PC-3 (cell line): Measurements from ENCODE around the gene PID1. TPM values are rescaled to one million over a fixed set of nuclear protein-coding genes. Genes with fewer than 3 reads are reported as not detected.
A peak's percentile ranks its signal among the peaks of the same experiment; 100 is the strongest.

Experiments used
- ATAC-seq: fragments of 200-7000 bp; cut with Tn5 transposase; 2 replicates; pipeline ENCODE4 v1.9.1; 2020; ENCODE audit warnings: mild to moderate bottlenecking, moderate library complexity
- BruUV-seq: library from RNA; stranded (reverse); fragments of 400-500 nt; replicated peaks from 2 replicates; lab custom pipeline; 2021; lab: Mats Ljungman, UMichigan
- CTCF ChIA-PET: fragments of 300-600 bp; sonication (Branson Sonifier 250); formaldehyde crosslinking; loops from one replicate; lab custom pipeline; 2022; ENCODE audit warnings: antibody characterized with exemption; lab: Charles Lee
- POLR2A ChIA-PET: fragments of 300-600 bp; sonication (Branson Sonifier 250); formaldehyde crosslinking; loops from one replicate; lab custom pipeline; 2022; ENCODE audit warnings: antibody characterized with exemption; ENCODE audit not compliant: unreplicated experiment; lab: Charles Lee
- DNase-seq: peaks from one replicate; pipeline ENCODE4 v3.0.0-alpha.2; 2015
- H2AFZ ChIP-seq: fragments of 300-600 bp; sonication (generic); 2 replicates; pipeline ENCODE4 v1.6.0; 2016; ENCODE audit warnings: antibody characterized with exemption, low read length
- H3F3A ChIP-seq: fragments of 300-600 bp; sonication (generic); one replicate; pipeline ENCODE4 v1.6.0; 2017; ENCODE audit warnings: antibody characterized with exemption, low read length, control low read depth, mild to moderate bottlenecking; ENCODE audit not compliant: unreplicated experiment
- H3K27ac ChIP-seq: fragments of 300-600 bp; sonication (generic); 2 replicates; pipeline ENCODE4 v1.5.1; 2016; ENCODE audit warnings: mild to moderate bottlenecking, low read length
- H3K27me3 ChIP-seq: fragments of 300-600 bp; sonication (generic); 2 replicates; pipeline ENCODE4 v1.6.1; 2016; ENCODE audit warnings: low read length, mixed read lengths
- H3K36me3 ChIP-seq: fragments of 300-600 bp; sonication (generic); 2 replicates; pipeline ENCODE4 v1.6.1; 2016; ENCODE audit warnings: low read depth, mixed run types, low read length, mixed read lengths
- H3K4me1 ChIP-seq: fragments of 300-600 bp; sonication (generic); 2 replicates; pipeline ENCODE4 v1.5.1; 2016; ENCODE audit warnings: low read length; ENCODE audit not compliant: insufficient read depth
- H3K4me2 ChIP-seq: fragments of 300-600 bp; sonication (generic); 2 replicates; pipeline ENCODE4 v1.6.0; 2016; ENCODE audit warnings: low read length
- H3K4me3 ChIP-seq: fragments of 300-600 bp; sonication (generic); 2 replicates; pipeline ENCODE4 v1.5.1; 2016; ENCODE audit warnings: mild to moderate bottlenecking, low read length, mixed read lengths
- H3K79me2 ChIP-seq: fragments of 300-600 bp; sonication (generic); 2 replicates; pipeline ENCODE4 v1.6.1; 2017; ENCODE audit warnings: low read length, mixed read lengths
- H3K9ac ChIP-seq: fragments of 300-600 bp; sonication (generic); 2 replicates; pipeline ENCODE4 v1.6.0; 2016; ENCODE audit warnings: mild to moderate bottlenecking, low read length
- H3K9me2 ChIP-seq: fragments of 300-600 bp; sonication (generic); replicated peaks from 2 replicates; pipeline ENCODE4 v1.6.1; 2016; ENCODE audit warnings: mixed run types, low read length, mixed read lengths
- H3K9me3 ChIP-seq: fragments of 300-600 bp; sonication (generic); 2 replicates; pipeline ENCODE4 v1.6.1; 2016; ENCODE audit warnings: low read length, mixed read lengths
- H4K20me1 ChIP-seq: fragments of 300-600 bp; sonication (generic); 2 replicates; pipeline ENCODE4 v1.6.1; 2016; ENCODE audit warnings: low read length, mixed read lengths
- EZH2 ChIP-seq: fragments of 300-600 bp; sonication (generic); IDR thresholded peaks from one replicate; pipeline ENCODE4 v1.6.1; 2017; ENCODE audit warnings: antibody characterized with exemption, mild to moderate bottlenecking, low read length; ENCODE audit not compliant: unreplicated experiment
- EZH2phosphoT487 ChIP-seq: fragments of 300-600 bp; sonication (generic); IDR thresholded peaks from 2 replicates; pipeline ENCODE4 v1.6.1; 2018; ENCODE audit warnings: mild to moderate bottlenecking, antibody characterized with exemption, low read length, borderline replicate concordance
- intact Hi-C: fragments of 100-400 bp; cut with micrococcal nuclease; formaldehyde crosslinking; loops from 2 replicates; pipeline ENCODE4 v1.9.0; 2023
- total RNA-seq: library from RNA; depleted of rRNA; stranded (reverse); fragments of >200 nt; gene quantifications from 2 replicates; pipeline ENCODE4 v1.2.3, GENCODE V29; 2014
- TF ChIP-seq, protein P1 (sequence below): fragments of 300-600 bp; sonication (generic); conservative IDR thresholded peaks from 2 replicates; pipeline ENCODE4 v1.5.1; 2017; ENCODE audit warnings: antibody characterized with exemption, low read depth, mild to moderate bottlenecking, low read length

Gene PID1
- total RNA-seq, 1 experiment from 2014 or later: 0.84 TPM

DNA sequence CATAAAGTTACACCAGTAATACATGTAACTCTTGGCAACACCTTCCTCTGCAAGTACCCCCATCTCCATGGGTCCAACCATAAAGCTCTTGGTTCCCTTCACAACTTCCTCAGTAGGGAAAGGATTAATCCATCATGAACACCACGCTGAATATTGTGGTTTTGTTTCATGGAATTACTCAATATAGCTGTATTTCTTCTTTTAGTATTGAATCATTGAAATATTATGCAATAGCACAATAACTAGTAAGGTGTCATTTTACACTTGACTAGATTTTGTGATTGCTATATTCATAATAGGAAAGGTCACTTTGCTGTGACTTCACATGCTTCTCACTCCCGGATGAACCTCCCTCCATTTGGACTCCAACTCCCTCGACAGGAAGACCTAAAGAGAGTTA lies 29.7 kb upstream of the PID1 start:
- H3K79me2 ChIP-seq: no peaks in the 10 kb centered on the region
- POLR2A ChIA-PET: no interaction called here
- H3K9ac ChIP-seq: no peak overlapping the region
- no peaks in the 10 kb centered on the region for H3K27me3 ChIP-seq
- CTCF ChIA-PET: no interaction called here
- no peaks in the 10 kb centered on the region for H3F3A ChIP-seq
- H4K20me1 ChIP-seq: no peaks in the 10 kb centered on the region
- no peaks in the 10 kb centered on the region for H3K9me2 ChIP-seq
- H3K4me1 ChIP-seq: no peaks in the 10 kb centered on the region
- H3K27ac ChIP-seq: no peak overlapping the region
- no peak for TF ChIP-seq EZH2phosphoT487
- no peak for TF ChIP-seq EZH2
- TF ChIP-seq, protein P1, sequence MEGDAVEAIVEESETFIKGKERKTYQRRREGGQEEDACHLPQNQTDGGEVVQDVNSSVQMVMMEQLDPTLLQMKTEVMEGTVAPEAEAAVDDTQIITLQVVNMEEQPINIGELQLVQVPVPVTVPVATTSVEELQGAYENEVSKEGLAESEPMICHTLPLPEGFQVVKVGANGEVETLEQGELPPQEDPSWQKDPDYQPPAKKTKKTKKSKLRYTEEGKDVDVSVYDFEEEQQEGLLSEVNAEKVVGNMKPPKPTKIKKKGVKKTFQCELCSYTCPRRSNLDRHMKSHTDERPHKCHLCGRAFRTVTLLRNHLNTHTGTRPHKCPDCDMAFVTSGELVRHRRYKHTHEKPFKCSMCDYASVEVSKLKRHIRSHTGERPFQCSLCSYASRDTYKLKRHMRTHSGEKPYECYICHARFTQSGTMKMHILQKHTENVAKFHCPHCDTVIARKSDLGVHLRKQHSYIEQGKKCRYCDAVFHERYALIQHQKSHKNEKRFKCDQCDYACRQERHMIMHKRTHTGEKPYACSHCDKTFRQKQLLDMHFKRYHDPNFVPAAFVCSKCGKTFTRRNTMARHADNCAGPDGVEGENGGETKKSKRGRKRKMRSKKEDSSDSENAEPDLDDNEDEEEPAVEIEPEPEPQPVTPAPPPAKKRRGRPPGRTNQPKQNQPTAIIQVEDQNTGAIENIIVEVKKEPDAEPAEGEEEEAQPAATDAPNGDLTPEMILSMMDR: no peak
- BruUV-seq: no TSS peak
- ATAC-seq (no peak), DNase-seq (no peak)
- H3K36me3 ChIP-seq: no peaks in the 10 kb centered on the region
- H3K4me2 ChIP-seq: no peak overlapping the region
- H3K4me3 ChIP-seq: no peak overlapping the region
- no peak overlapping the region for H2AFZ ChIP-seq
- intact Hi-C loops: no loop called here
- H3K9me3 ChIP-seq: no peaks in the 10 kb centered on the region

DNA sequence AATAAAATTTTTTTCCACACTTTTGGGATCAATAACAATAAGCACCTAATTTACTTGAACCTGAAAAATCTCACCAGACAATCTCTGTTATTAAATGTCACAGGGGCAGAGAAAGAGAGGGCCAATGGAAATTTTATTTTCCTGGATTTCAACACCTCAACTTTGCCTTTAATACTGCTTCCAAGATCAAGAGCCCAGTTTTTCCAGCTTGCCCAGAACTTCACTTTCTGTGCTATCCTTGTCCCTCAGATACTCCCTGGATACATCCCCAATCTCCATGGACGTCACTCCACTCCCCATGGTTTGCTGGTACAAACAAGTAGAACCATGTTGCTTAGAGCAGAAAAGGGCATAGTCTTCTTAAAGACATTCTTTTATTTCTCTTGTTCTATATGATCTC lies 29.3 kb upstream of the PID1 start:
- H3K4me1 ChIP-seq: no peaks in the 10 kb centered on the region
- H3K9me3 ChIP-seq: no peaks in the 10 kb centered on the region
- no peak for TF ChIP-seq EZH2
- no peak for TF ChIP-seq EZH2phosphoT487
- TF ChIP-seq, protein P1: no peak
- BruUV-seq: no TSS peak
- no peaks in the 10 kb centered on the region for H3K79me2 ChIP-seq
- DNase-seq (no peak), ATAC-seq (no peak)
- H3K9ac ChIP-seq: no peak overlapping the region
- no peak overlapping the region for H3K4me2 ChIP-seq
- H3F3A ChIP-seq: no peaks in the 10 kb centered on the region
- H3K27ac ChIP-seq: no peak overlapping the region
- H4K20me1 ChIP-seq: no peaks in the 10 kb centered on the region
- no peak overlapping the region for H2AFZ ChIP-seq
- ChIA-PET POLR2A (no interaction called here), CTCF (no interaction called here)
- no peaks in the 10 kb centered on the region for H3K36me3 ChIP-seq
- intact Hi-C loops: no loop called here
- no peaks in the 10 kb centered on the region for H3K9me2 ChIP-seq
- no peaks in the 10 kb centered on the region for H3K27me3 ChIP-seq
- H3K4me3 ChIP-seq: no peak overlapping the region

DNA sequence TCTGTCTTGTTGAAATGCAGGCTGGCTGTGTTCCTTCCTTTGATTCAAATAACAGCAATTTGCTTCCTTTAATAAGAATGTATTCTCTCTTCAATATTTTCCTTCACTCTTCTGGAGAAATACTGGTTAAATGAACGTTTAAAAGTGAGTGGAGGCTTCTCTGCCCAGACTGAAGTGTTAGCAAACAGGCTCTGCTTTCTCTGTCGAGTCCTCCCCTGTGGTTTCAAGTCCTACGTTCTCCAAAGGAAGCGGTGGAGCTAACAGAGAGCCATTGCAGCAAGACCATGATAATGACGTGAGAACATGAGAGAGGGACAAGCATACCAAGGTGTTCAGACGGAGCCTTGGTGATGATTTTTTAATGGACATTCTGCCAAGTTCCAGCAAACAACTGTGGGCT lies 26.2 kb upstream of the PID1 start:
- TF ChIP-seq, protein P1: no peak
- TF ChIP-seq EZH2 (no peak), EZH2phosphoT487 (no peak)
- H3K9me3 ChIP-seq: no peaks in the 10 kb centered on the region
- H3K9me2 ChIP-seq: no peaks in the 10 kb centered on the region
- no peaks in the 10 kb centered on the region for H4K20me1 ChIP-seq
- no peaks in the 10 kb centered on the region for H3K4me1 ChIP-seq
- H3K36me3 ChIP-seq: no peaks in the 10 kb centered on the region
- POLR2A ChIA-PET: no interaction called here
- H3K4me3 ChIP-seq: no peak overlapping the region
- intact Hi-C loops: no loop called here
- H3K4me2 ChIP-seq: no peak overlapping the region
- no peak overlapping the region for H3K9ac ChIP-seq
- H3F3A ChIP-seq: no peaks in the 10 kb centered on the region
- H2AFZ ChIP-seq: 0 out of 2 replicates have a peak overlapping the region, but pooled peaks have one; percentile 57
- ATAC-seq (no peak), DNase-seq (no peak)
- H3K79me2 ChIP-seq: no peaks in the 10 kb centered on the region
- CTCF ChIA-PET: no interaction called here
- no peak overlapping the region for H3K27ac ChIP-seq
- H3K27me3 ChIP-seq: no peaks in the 10 kb centered on the region
- no TSS peak for BruUV-seq
